Fibroblast of peridontal ligament (primary cell): ENCODE measurements around the gene FAU.
"Not testable (repeated sequence)": the region's sequence is repeated elsewhere in the genome, so short reads cannot be mapped to it uniquely, and the experiment has no call there.

Source experiments
- DNase-seq: peaks from one replicate; pipeline ENCODE4 v3.0.0-alpha.2; 2010; ENCODE audit errors: extremely low read depth

FAU gene

GRCh38 chr11:65121865-65122696 lies at the start of gene FAU, which contains the start of gene MRPL49:
Gene FAU, minus strand, starts transcription at chr11:65122134. Its CDS starts 321 bp downstream, at chr11:65121813.
Gene MRPL49, plus strand, starts transcription at chr11:65122321. Its CDS starts 26 bp downstream, at chr11:65122347.
- peak; percentile 93 for DNase-seq

GRCh38 chr11:65170058-65170534 lies 48.2 kb upstream of the FAU start, which contains the start of gene SPDYC:
Gene SPDYC, plus strand, starts transcription at chr11:65170233. Its CDS starts 1,125 bp downstream, at chr11:65171358.
- DNase-seq: no peak

- no peak for DNase-seq
Measured at GRCh38 chr11:65169164-65169641, 47.3 kb upstream of the FAU start.

GRCh38 chr11:65167656-65168055 lies 45.7 kb upstream of the FAU start:
- no peak for DNase-seq

- no peak for DNase-seq
Measured at GRCh38 chr11:65166893-65167292, 45.0 kb upstream of the FAU start.

GRCh38 chr11:65165410-65166317 lies 43.7 kb upstream of the FAU start:
- peak; percentile 54 for DNase-seq

GRCh38 chr11:65163684-65164083 lies 41.8 kb upstream of the FAU start:
- no peak for DNase-seq

GRCh38 chr11:65160643-65161042 lies 38.7 kb upstream of the FAU start:
- no peak for DNase-seq

- no peak for DNase-seq
Measured at GRCh38 chr11:65159012-65159411, 37.1 kb upstream of the FAU start.

- no peak for DNase-seq
Measured at GRCh38 chr11:65157336-65157735, 35.4 kb upstream of the FAU start.

GRCh38 chr11:65156926-65157325 lies 35.0 kb upstream of the FAU start:
- no peak for DNase-seq

- DNase-seq: no peak
Measured at GRCh38 chr11:65156256-65156655, 34.3 kb upstream of the FAU start.

GRCh38 chr11:65152122-65152521 lies 30.2 kb upstream of the FAU start:
- peak; percentile 16 for DNase-seq

GRCh38 chr11:65151331-65151899 lies 29.5 kb upstream of the FAU start:
- DNase-seq: no peak

GRCh38 chr11:65150509-65151299 lies 28.8 kb upstream of the FAU start:
- peak; percentile 53 for DNase-seq

GRCh38 chr11:65150131-65150508 lies 28.2 kb upstream of the FAU start:
- DNase-seq: not testable (repeated sequence)

GRCh38 chr11:65148657-65149056 lies 26.7 kb upstream of the FAU start:
- DNase-seq: no peak

- DNase-seq: no peak
Measured at GRCh38 chr11:65147352-65148075, 25.6 kb upstream of the FAU start.

GRCh38 chr11:65141896-65142494 lies 20.1 kb upstream of the FAU start:
- no peak for DNase-seq
